HepG2 (cell line): ENCODE data around the gene TMEM186. TPM values are rescaled to one million over a fixed set of nuclear protein-coding genes. Genes with fewer than 3 reads are reported as not detected.

Source experiments
- ATAC-seq: fragments of 200-7000 bp; cut with Tn5 transposase; 3 replicates; pipeline ENCODE4 v1.9.1; 2020; ENCODE audit warnings: mild to moderate bottlenecking, moderate library complexity
- BruUV-seq: library from RNA; stranded (reverse); fragments of 400-500 nt; replicated peaks from 2 replicates; lab custom pipeline; 2021; lab: Mats Ljungman, UMichigan
- CTCF ChIA-PET: fragments of 300-600 bp; formaldehyde crosslinking; extraction: SDS; loops from one replicate; lab custom pipeline; 2021; ENCODE audit warnings: low total read pairs, inconsistent platforms, low intra/inter-chr PET ratio; lab: Yijun Ruan, JAX
- POLR2A ChIA-PET: fragments of 350-600 bp; sonication (Branson Sonifier 250); formaldehyde crosslinking; loops from one replicate; lab custom pipeline; 2020; ENCODE audit warnings: antibody characterized with exemption, inconsistent platforms; lab: Yijun Ruan, JAX
- DNase-seq: peaks from one replicate; pipeline ENCODE4 v3.0.0-alpha.2; 2015; ENCODE audit warnings: low spot score
- FAIRE-seq: peaks from 3 replicates; lab custom pipeline; 2011; peaks lifted over from hg19 to GRCh38; lab: Jason Lieb, UNC
- H2AFZ ChIP-seq: one replicate; pipeline ENCODE4 v1.6.1; 2011; ENCODE audit warnings: low read length, inconsistent platforms
- H3K27ac ChIP-seq: fragments of 300-600 bp; 3 replicates; pipeline ENCODE4 v1.8.0; 2011; ENCODE audit warnings: mixed run types, mild to moderate bottlenecking, mixed read lengths, low read length, inconsistent platforms; ENCODE audit not compliant: insufficient read depth; ENCODE audit errors: extremely low read length
- H3K27me3 ChIP-seq, 2 experiments: fragments of 200-600 bp in 1 of 2; 2 replicates in 1 of 2; 3 replicates in 1 of 2; pipeline versions ENCODE4 v1.6.0 to v1.8.0; 2011; ENCODE audit warnings: low read length in 2 of 2, mild to moderate bottlenecking in 2 of 2, moderate library complexity in 2 of 2, inconsistent platforms in 1 of 2; ENCODE audit not compliant: insufficient read depth in 2 of 2, control insufficient read depth in 1 of 2
- H3K36me3 ChIP-seq, 2 experiments: fragments of 200-600 bp in 1 of 2; replicated peaks in 1 of 2; 2 replicates in 1 of 2; 3 replicates in 1 of 2; pipeline versions ENCODE4 v1.5.1 to v1.8.0; 2011; ENCODE audit warnings: low read length in 2 of 2, inconsistent platforms in 1 of 2; ENCODE audit not compliant: insufficient read depth in 2 of 2, control insufficient read depth in 1 of 2
- H3K4me1 ChIP-seq: 2 replicates; pipeline ENCODE4 v1.5.1; 2012; ENCODE audit warnings: low read length, inconsistent platforms; ENCODE audit not compliant: insufficient read depth
- H3K4me2 ChIP-seq: 2 replicates; pipeline ENCODE4 v1.6.0; 2011; ENCODE audit warnings: low read depth, low read length, inconsistent platforms
- H3K4me3 ChIP-seq, 3 experiments: fragments of 200-600 bp in 1 of 3; sonication (generic), shearing (Covaris generic) in 1 of 3; replicated peaks in 1 of 3; 2 replicates each; pipeline ENCODE4 v1.5.1; 2011 to 2016; ENCODE audit warnings: low read length in 3 of 3, inconsistent platforms in 2 of 3, low read depth in 2 of 3, mild to moderate bottlenecking in 2 of 3, control low read depth in 1 of 3, mixed read lengths in 1 of 3; ENCODE audit not compliant: insufficient read depth in 1 of 3
- H3K79me2 ChIP-seq: one replicate; pipeline ENCODE4 v1.6.1; 2011; ENCODE audit warnings: low read length, inconsistent platforms; ENCODE audit not compliant: insufficient read depth
- H3K9ac ChIP-seq: 2 replicates; pipeline ENCODE4 v1.6.0; 2011; ENCODE audit warnings: mild to moderate bottlenecking, low read depth, low read length, inconsistent platforms; ENCODE audit not compliant: insufficient read depth
- H3K9me3 ChIP-seq: 2 replicates; pipeline ENCODE4 v1.5.1; 2012; ENCODE audit warnings: mild to moderate bottlenecking, low read length
- H4K20me1 ChIP-seq: 2 replicates; pipeline ENCODE4 v1.6.0; 2011; ENCODE audit warnings: inconsistent platforms, mild to moderate bottlenecking, low read length, moderate library complexity; ENCODE audit not compliant: insufficient read depth
- HMG20B ChIP-seq: conservative IDR thresholded peaks from 2 replicates; pipeline ENCODE4 v1.6.1; 2016; ENCODE audit warnings: missing genetic modification reagents, missing compliant biosample characterization
- MEIS1 ChIP-seq: sonication (generic); formaldehyde crosslinking; IDR thresholded peaks from 2 replicates; pipeline ENCODE4 v1.9.0; 2021; ENCODE audit warnings: mild to moderate bottlenecking, missing genetic modification reagents, moderate library complexity, borderline replicate concordance
- POLR2AphosphoS2 ChIP-seq: IDR thresholded peaks from 2 replicates; pipeline ENCODE4 v1.6.1; 2011; ENCODE audit warnings: low read depth, low read length, improper control_type of control experiment
- TFAP4 ChIP-seq: sonication (generic); IDR thresholded peaks from 2 replicates; pipeline ENCODE4 v1.6.1; 2016; ENCODE audit warnings: low read depth, borderline replicate concordance
- ZFP91 ChIP-seq: sonication (generic); formaldehyde crosslinking; IDR thresholded peaks from 2 replicates; pipeline ENCODE4 v1.9.0; 2022; ENCODE audit warnings: missing genetic modification reagents, mild to moderate bottlenecking, borderline replicate concordance
- ZNF770 ChIP-seq: sonication (generic); formaldehyde crosslinking; IDR thresholded peaks from 2 replicates; pipeline ENCODE4 v1.5.0; 2020; ENCODE audit warnings: mild to moderate bottlenecking, missing genetic modification reagents
- WGBS: methylation state at CpG from one replicate; pipeline ENCODE4 v1.1.6; 2017; ENCODE audit warnings: low lambda C conversion rate; 5-methylcytosine and 5-hydroxymethylcytosine counted together
- in situ Hi-C: cut with HindIII; loops from 2 replicates; pipeline ENCODE4 v1.10.0; 2017; ENCODE audit warnings: low pct_unique_long_range_greater_than_20kb; ENCODE audit not compliant: extremely low pct_ligation_motif_present
- intact Hi-C: fragments of 100-400 bp; cut with micrococcal nuclease; formaldehyde crosslinking; loops from one replicate; pipeline ENCODE4 v1.10.0; 2022; ENCODE audit not compliant: unreplicated experiment
- polyA plus RNA-seq, 8 experiments: library from polyadenylated mRNA; depleted of rRNA in 3 of 8; stranded (reverse) in 7 of 8; unstranded in 1 of 8; fragments of >200 nt; fragmentation: Illumina TruSeq in 4 of 8; extraction: Trizol in 4 of 8; gene quantifications; 2 replicates each; pipeline versions ENCODE4 v1.2.1 to v1.2.3, GENCODE V29; 2011 to 2016; ENCODE audit warnings: low read depth in 4 of 8, missing spikeins in 1 of 8, mixed read lengths in 1 of 8; ENCODE audit not compliant: insufficient read depth in 1 of 8
- total RNA-seq, 5 experiments: library from RNA; depleted of rRNA; stranded (reverse); fragments of >200 nt; fragmentation: Illumina TruSeq; extraction: Trizol; gene quantifications; 2 replicates each; pipeline ENCODE4 v1.2.3, GENCODE V29; 2016; ENCODE audit warnings: low read depth in 1 of 5

Gene TMEM186
- total and polyA plus RNA-seq, 2 of the 13 experiments (the other 11 are each of a cell fraction or from before 2014, with no cell fraction given) = 16.2 to 19.3 TPM

DNA sequence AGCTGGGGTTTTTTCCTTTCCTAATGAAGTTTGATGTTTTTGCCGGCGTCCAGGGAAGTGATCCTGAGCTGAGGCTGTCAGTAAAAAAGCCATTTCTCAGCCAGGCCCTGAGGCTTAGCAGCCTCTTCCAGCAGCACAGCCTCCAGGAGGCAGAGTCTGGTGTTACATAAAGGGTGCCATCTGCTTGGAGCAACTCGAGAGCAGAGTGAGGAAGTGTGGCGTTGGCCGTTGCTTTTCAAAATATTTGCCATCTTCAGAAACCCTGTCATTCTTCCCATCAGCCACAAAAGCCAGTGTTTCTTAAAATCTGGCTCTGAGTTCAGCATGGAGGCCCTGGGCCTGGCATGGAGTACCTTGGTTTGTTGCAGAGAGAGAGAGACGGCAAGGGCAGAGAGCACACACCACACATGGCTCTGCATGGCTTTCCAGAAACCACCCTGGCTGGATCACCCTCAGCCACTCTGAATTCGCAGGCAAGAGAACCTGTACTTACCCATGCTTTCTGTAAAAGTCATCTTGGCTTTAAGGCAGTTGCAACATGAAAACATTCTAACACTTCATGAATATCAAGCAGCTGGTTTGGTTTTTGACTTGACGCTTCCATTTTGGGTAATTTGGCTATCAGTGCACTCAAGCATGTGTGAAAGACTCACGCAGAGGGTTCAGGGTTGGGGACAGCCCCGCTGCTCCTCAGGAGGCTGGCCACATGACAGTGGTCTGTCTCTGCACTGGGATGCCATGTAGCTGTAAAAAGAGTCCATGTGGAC lies 21.2 kb upstream of the TMEM186 start:
- Histone ChIP-seq H3K4me1 (no peaks in the 10 kb centered on the region; the same call in 1 of the 2 replicates), H3K27ac (no peak overlapping the region), H2AFZ (no peak overlapping the region), H3K79me2 (no peaks in the 10 kb centered on the region), H3K27me3 (no peaks in the 10 kb centered on the region), H4K20me1 (peaks cover 5% of the 10 kb centered on the region; the same call in 1 of the 2 replicates), H3K36me3 (peaks cover 35 to 89% of the 10 kb centered on the region in 2 experiments), H3K4me3 (no peak overlapping the region), H3K4me2 (no peak overlapping the region), H3K9ac (no peak overlapping the region), H3K9me3 (no peaks in the 10 kb centered on the region)
- WGBS = 96% methylated on average over 10 of the region's 10 CpGs
- TF ChIP-seq HMG20B (CRISPR knock-in tag) (0 out of 2 replicates have a peak, but pooled peaks have one; percentile 11), POLR2AphosphoS2 (0 out of 2 replicates have a peak, but pooled peaks have one; percentile 62), MEIS1 (CRISPR knock-in tag) (no peak), TFAP4 (no peak), ZNF770 (CRISPR knock-in tag) (peak; percentile 21; the same call in 1 of the 2 replicates), ZFP91 (CRISPR knock-in tag) (0 out of 2 replicates have a peak, but pooled peaks have one; percentile 16)
- DNase-seq (no peak), ATAC-seq (peak; percentile 8; the same call in 1 of the 3 replicates), FAIRE-seq (no peak)
- POLR2A ChIA-PET = interaction anchor here (0.8 to 1.1 kb wide), 2 partner anchors 21 to 32 kb away, joined by 3 to 4 read pairs; partner anchors contain the start of genes PMM2 and TMEM186
- in situ Hi-C loops (no loop called here), intact Hi-C loops (loop anchor here (5.0 kb wide), 1 partner anchor 64 kb away; the partner anchor contains the start of gene LITAFD)
- BruUV-seq = no TSS peak
- CTCF ChIA-PET = no interaction called here
